ENCODE data around the gene DLGAP4. TPM values are rescaled to one million over a fixed set of nuclear protein-coding genes. Genes with fewer than 3 reads are reported as not detected.

The DLGAP4 gene
- polyA plus RNA-seq, 1 of the 3 experiments (the other 2 are of a cell fraction), result 31.2 TPM

DNA sequence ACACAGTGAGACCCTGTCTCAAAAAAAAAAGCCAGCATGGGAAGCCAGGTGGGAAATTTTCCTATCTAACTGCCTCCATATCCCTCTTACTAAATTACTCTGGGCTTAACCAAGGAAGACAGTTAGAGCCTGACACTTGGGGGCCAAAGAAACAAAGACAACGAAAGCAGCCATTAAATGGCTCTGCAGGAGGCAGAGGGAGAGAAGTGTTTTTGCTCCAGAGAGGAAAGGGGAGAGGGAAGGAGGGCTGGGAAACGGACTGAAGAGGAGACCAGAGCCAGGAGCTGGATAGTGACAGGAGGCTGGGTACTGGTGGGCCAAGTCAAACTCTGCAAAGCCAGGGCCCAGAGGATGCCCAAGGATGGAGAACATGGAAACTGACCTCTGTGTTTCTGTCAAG, 256.6 kb downstream of the DLGAP4 start:
- Histone ChIP-seq H3F3A (replicated peaks; ENCODE audit: insufficient read depth) (no peaks in the 10 kb centered on the region), H3K4me1 (ENCODE audit: control insufficient read depth in 1 of 2, insufficient read depth in 2 of 2, low read depth in 1 of 2, low read length in 1 of 2) (no peaks in the 10 kb centered on the region), H3K9me2 (no peaks in the 10 kb centered on the region), H3K9me3 (no peaks in the 10 kb centered on the region; the same call in 1 of the 2 replicates), H3K79me2 (ENCODE audit: insufficient read depth) (no peaks in the 10 kb centered on the region), H3K27ac (ENCODE audit: low read depth in 2 of 2, low read length in 1 of 2) (no peak overlapping the region), H3K9ac (no peak overlapping the region), H4K20me1 (ENCODE audit: insufficient read depth) (no peaks in the 10 kb centered on the region), H3K27me3 (ENCODE audit: insufficient read depth) (no peaks in the 10 kb centered on the region), H2AFZ (ENCODE audit: low read depth) (no peak overlapping the region), H3K4me2 (no peak overlapping the region), H3K4me3 (ENCODE audit: low read depth in 2 of 2, low read length in 1 of 2) (no peak overlapping the region), H3K36me3 (replicated peaks in 1 of 2; ENCODE audit: control insufficient read depth in 1 of 2, insufficient read depth in 2 of 2, low read length in 1 of 2) (no peaks in the 10 kb centered on the region)
- POLR2A ChIA-PET, result no interaction called here
- no peak for DNase-seq
- CTCF ChIA-PET, result interaction anchor here (1.6 to 1.7 kb wide), 2 partner anchors 9 to 13 kb away, joined by 4 to 5 read pairs; no protein-coding TSS in a partner anchor
- 39% methylated on average over 2 of the region's 2 CpGs for WGBS (ENCODE audit: low lambda C conversion rate)
- no peak for TF ChIP-seq MXI1 (IDR thresholded peaks at IDR 0.05; ENCODE audit: low read depth, low read length)
- TF ChIP-seq NRF1 (IDR thresholded peaks at IDR 0.05; ENCODE audit: low read depth, low read length), result no peak
- TF ChIP-seq, protein P1, sequence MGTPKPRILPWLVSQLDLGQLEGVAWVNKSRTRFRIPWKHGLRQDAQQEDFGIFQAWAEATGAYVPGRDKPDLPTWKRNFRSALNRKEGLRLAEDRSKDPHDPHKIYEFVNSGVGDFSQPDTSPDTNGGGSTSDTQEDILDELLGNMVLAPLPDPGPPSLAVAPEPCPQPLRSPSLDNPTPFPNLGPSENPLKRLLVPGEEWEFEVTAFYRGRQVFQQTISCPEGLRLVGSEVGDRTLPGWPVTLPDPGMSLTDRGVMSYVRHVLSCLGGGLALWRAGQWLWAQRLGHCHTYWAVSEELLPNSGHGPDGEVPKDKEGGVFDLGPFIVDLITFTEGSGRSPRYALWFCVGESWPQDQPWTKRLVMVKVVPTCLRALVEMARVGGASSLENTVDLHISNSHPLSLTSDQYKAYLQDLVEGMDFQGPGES (IDR thresholded peaks at IDR 0.05; ENCODE audit: low read depth, low read length), result no peak
- TF ChIP-seq MEF2A (IDR thresholded peaks at IDR 0.05; ENCODE audit: borderline replicate concordance, low read depth), result no peak
- TF ChIP-seq, protein P2, sequence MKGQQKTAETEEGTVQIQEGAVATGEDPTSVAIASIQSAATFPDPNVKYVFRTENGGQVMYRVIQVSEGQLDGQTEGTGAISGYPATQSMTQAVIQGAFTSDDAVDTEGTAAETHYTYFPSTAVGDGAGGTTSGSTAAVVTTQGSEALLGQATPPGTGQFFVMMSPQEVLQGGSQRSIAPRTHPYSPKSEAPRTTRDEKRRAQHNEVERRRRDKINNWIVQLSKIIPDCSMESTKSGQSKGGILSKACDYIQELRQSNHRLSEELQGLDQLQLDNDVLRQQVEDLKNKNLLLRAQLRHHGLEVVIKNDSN (IDR thresholded peaks at IDR 0.05; ENCODE audit: borderline replicate concordance, low read depth), result no peak
- TF ChIP-seq TEAD4 (IDR thresholded peaks at IDR 0.05; ENCODE audit: borderline replicate concordance, insufficient read depth), result no peak
- TF ChIP-seq CTCF (IDR thresholded peaks at IDR 0.05), result no peak
- no peak for TF ChIP-seq FOXJ3 (CRISPR knock-in tag; IDR thresholded peaks at IDR 0.05)
- no peak for TF ChIP-seq RAD21 (IDR thresholded peaks at IDR 0.05; ENCODE audit: low read length)
- no peak for TF ChIP-seq EZH2phosphoT487 (IDR thresholded peaks at IDR 0.05; ENCODE audit: borderline replicate concordance, low read depth)
- TF ChIP-seq, protein P3, sequence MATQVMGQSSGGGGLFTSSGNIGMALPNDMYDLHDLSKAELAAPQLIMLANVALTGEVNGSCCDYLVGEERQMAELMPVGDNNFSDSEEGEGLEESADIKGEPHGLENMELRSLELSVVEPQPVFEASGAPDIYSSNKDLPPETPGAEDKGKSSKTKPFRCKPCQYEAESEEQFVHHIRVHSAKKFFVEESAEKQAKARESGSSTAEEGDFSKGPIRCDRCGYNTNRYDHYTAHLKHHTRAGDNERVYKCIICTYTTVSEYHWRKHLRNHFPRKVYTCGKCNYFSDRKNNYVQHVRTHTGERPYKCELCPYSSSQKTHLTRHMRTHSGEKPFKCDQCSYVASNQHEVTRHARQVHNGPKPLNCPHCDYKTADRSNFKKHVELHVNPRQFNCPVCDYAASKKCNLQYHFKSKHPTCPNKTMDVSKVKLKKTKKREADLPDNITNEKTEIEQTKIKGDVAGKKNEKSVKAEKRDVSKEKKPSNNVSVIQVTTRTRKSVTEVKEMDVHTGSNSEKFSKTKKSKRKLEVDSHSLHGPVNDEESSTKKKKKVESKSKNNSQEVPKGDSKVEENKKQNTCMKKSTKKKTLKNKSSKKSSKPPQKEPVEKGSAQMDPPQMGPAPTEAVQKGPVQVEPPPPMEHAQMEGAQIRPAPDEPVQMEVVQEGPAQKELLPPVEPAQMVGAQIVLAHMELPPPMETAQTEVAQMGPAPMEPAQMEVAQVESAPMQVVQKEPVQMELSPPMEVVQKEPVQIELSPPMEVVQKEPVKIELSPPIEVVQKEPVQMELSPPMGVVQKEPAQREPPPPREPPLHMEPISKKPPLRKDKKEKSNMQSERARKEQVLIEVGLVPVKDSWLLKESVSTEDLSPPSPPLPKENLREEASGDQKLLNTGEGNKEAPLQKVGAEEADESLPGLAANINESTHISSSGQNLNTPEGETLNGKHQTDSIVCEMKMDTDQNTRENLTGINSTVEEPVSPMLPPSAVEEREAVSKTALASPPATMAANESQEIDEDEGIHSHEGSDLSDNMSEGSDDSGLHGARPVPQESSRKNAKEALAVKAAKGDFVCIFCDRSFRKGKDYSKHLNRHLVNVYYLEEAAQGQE (IDR thresholded peaks at IDR 0.05; ENCODE audit: low read depth, low read length), result no peak

All from SK-N-SH (cell line).